PFSK-1 (cell line): ENCODE results near the gene HELZ.

Experiments used
- FOXP2 ChIP-seq: optimal IDR thresholded peaks from 2 replicates; pipeline ENCODE3; 2011; ENCODE audit warnings: borderline replicate concordance, control low read depth, inconsistent platforms; ENCODE audit not compliant: insufficient read depth; ENCODE audit errors: extremely low read length, extremely low read depth
- POLR2AphosphoS5 ChIP-seq: IDR thresholded peaks from 2 replicates; pipeline ENCODE4 v1.6.1; 2012; ENCODE audit warnings: low read depth, mild to moderate bottlenecking, control low read depth, low read length, moderate library complexity
- REST ChIP-seq, 2 experiments: IDR thresholded peaks; 2 replicates each; pipeline versions ENCODE4 v1.6.1 to v1.8.0; 2011 to 2012; ENCODE audit warnings: low read depth in 2 of 2, low read length in 2 of 2, control low read depth in 1 of 2, inconsistent platforms in 1 of 2, mild to moderate bottlenecking in 1 of 2, moderate library complexity in 1 of 2; ENCODE audit not compliant: insufficient read depth in 1 of 2
- SIN3A ChIP-seq: IDR thresholded peaks from 2 replicates; pipeline ENCODE4 v1.6.1; 2012; ENCODE audit warnings: mild to moderate bottlenecking, low read length, moderate library complexity, borderline replicate concordance; ENCODE audit not compliant: insufficient read depth
- TAF1 ChIP-seq: IDR thresholded peaks from 2 replicates; pipeline ENCODE4 v1.6.1; 2012; ENCODE audit warnings: low read length, control low read depth, borderline replicate concordance; ENCODE audit not compliant: insufficient read depth

HELZ gene

GRCh38 chr17:67148352-67148751 lies 96.6 kb downstream of the HELZ start:
- no peak for TF ChIP-seq FOXP2
- TF ChIP-seq TAF1 = no peak
- no peak for TF ChIP-seq POLR2AphosphoS5
- TF ChIP-seq SIN3A = no peak
- TF ChIP-seq REST (IDR thresholded peaks at IDR 0.05; ENCODE audit: insufficient read depth in 1 of 2, low read depth in 2 of 2, low read length in 2 of 2) = no peak

GRCh38 chr17:67145183-67145805 lies 99.7 kb downstream of the HELZ start:
- TF ChIP-seq REST (IDR thresholded peaks at IDR 0.05; ENCODE audit: insufficient read depth in 1 of 2, low read depth in 2 of 2, low read length in 2 of 2) = no peak
- no peak for TF ChIP-seq FOXP2
- no peak for TF ChIP-seq TAF1
- TF ChIP-seq SIN3A = no peak
- TF ChIP-seq POLR2AphosphoS5 = no peak

- no peak for TF ChIP-seq FOXP2
These were observed 101.7 kb downstream of the HELZ start for GRCh38 chr17:67143318-67143717.

DNA sequence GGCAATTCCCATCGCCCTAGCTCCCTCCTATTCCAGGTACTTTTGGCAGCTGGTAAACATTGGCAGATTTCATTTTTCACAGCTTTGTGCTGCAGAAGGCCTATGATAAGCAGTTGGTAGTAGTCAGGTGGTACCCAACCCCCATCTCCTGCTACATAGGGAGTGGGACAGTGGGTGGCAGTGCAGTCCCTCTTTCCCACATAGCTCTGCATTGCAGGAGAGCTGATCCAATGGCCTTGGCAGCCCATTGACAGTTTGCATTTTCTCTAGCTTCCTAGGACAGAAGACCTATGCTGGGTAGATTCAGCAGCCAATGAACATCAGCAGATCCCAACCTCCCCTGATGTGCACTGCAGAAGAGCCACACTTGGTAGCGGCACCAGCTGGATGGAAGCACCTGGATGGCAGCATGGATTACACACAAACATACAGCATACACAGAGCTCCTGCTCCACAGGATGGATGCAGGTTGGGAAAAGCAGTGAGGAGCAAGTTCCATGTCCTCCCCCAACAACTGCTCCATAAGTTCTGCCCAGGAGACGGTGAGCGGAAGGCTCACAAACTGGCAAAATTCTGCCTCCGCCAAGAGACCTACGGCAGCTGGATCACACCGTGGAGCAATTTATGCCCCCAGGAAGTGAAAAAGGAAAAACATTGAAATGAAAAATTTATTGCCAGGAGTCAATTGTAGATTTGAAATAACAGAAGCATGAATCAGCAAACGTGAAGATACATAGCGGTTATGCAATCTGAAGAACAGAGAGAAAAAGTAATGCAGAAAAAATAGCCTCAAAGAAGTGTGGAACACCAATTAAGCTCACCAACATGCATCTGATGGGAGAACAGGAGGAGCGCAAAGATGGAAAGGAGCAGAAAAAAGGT lies 105.0 kb downstream of the HELZ start:
- TF ChIP-seq TAF1 (no peak), POLR2AphosphoS5 (no peak), REST (IDR thresholded peaks at IDR 0.05; ENCODE audit: insufficient read depth in 1 of 2, low read depth in 2 of 2, low read length in 2 of 2) (no peak), FOXP2 (no peak), SIN3A (no peak)

DNA sequence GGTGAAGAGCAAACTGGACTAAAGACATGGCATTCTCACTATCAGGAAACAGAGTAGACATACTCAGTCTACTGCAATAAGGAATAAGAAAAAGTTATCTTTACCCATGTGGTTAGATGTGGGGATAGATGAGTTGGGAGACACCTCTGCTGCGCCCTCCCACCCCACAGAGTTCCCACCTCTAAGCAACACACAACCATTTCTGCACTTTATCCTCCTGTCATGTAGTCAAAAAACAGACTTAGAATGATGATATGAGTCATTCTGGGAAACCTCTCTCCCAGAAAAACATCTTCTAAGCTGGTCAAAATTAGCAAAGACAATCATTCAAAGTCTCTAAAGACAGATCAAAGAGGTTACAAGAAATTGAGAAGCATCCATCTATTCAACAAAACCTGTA lies 105.7 kb downstream of the HELZ start:
- TF ChIP-seq POLR2AphosphoS5 (no peak), TAF1 (no peak), FOXP2 (no peak), REST (IDR thresholded peaks at IDR 0.05; ENCODE audit: insufficient read depth in 1 of 2, low read depth in 2 of 2, low read length in 2 of 2) (no peak), SIN3A (no peak)
